WTC11 (cell line): ENCODE results near the gene WDR76. TPM values are rescaled to one million over a fixed set of nuclear protein-coding genes. Genes with fewer than 3 reads are reported as not detected.

Experiments
- ATAC-seq: fragments of 200-7000 bp; cut with Tn5 transposase; 2 replicates; pipeline ENCODE4 v1.10.0; 2021; ENCODE audit warnings: mild to moderate bottlenecking, moderate library complexity
- CTCF ChIA-PET: fragments of 300-600 bp; sonication (Branson Sonifier 250); formaldehyde crosslinking; loops from one replicate; lab custom pipeline; 2021; ENCODE audit warnings: antibody characterized with exemption; lab: Charles Lee
- POLR2A ChIA-PET: fragments of 350-600 bp; sonication (Branson Sonifier 250); formaldehyde crosslinking; loops from one replicate; lab custom pipeline; 2021; ENCODE audit warnings: antibody characterized with exemption; lab: Charles Lee
- DNase-seq: peaks from one replicate; pipeline ENCODE4 v3.0.0; 2021; ENCODE audit warnings: low spot score
- H3K27ac Mint-ChIP-seq: 2 replicates; pipeline ENCODE4 v1.8.0; 2021; ENCODE audit warnings: mixed read lengths
- H3K27me3 Mint-ChIP-seq: 2 replicates; pipeline ENCODE4 v1.8.0; 2021; ENCODE audit warnings: low read depth, mild to moderate bottlenecking, moderate library complexity, mixed read lengths
- H3K36me3 Mint-ChIP-seq: 2 replicates; pipeline ENCODE4 v1.8.0; 2021; ENCODE audit warnings: mixed read lengths
- H3K4me1 Mint-ChIP-seq: 2 replicates; pipeline ENCODE4 v1.8.0; 2022; ENCODE audit warnings: mixed read lengths
- H3K4me3 Mint-ChIP-seq: 2 replicates; pipeline ENCODE4 v1.8.0; 2021; ENCODE audit warnings: mild to moderate bottlenecking, moderate library complexity, mixed read lengths
- H3K9me3 Mint-ChIP-seq: 2 replicates; pipeline ENCODE4 v1.8.0; 2021; ENCODE audit warnings: mixed read lengths
- AR ChIP-seq: fragments of 250-450 bp; sonication (Bioruptor Pico); IDR thresholded peaks from 2 replicates; pipeline ENCODE4 v1.9.0; 2021; ENCODE audit warnings: mild to moderate bottlenecking
- ATF3 ChIP-seq: sonication (generic); formaldehyde crosslinking; conservative IDR thresholded peaks from 2 replicates; pipeline ENCODE4 v1.8.1; 2022; ENCODE audit warnings: mild to moderate bottlenecking, missing genetic modification reagents
- CDX4 ChIP-seq: fragments of 250-450 bp; sonication (Bioruptor Pico); IDR thresholded peaks from 2 replicates; pipeline ENCODE4 v1.9.0; 2021; ENCODE audit warnings: moderate library complexity, mild to moderate bottlenecking, inconsistent platforms, borderline replicate concordance
- E2F1 ChIP-seq: sonication (generic); formaldehyde crosslinking; IDR thresholded peaks from 2 replicates; pipeline ENCODE4 v1.8.0; 2022; ENCODE audit warnings: mild to moderate bottlenecking, missing genetic modification reagents
- E2F5 ChIP-seq: sonication (generic); formaldehyde crosslinking; IDR thresholded peaks from 2 replicates; pipeline ENCODE4 v1.8.1; 2022; ENCODE audit warnings: mild to moderate bottlenecking, moderate library complexity, missing genetic modification reagents
- MLX ChIP-seq: sonication (generic); formaldehyde crosslinking; IDR thresholded peaks from 2 replicates; pipeline ENCODE4 v1.8.1; 2023; ENCODE audit warnings: mild to moderate bottlenecking, missing genetic modification reagents, moderate library complexity
- PRRX2 ChIP-seq: fragments of 250-450 bp; sonication (Bioruptor Pico); IDR thresholded peaks from 2 replicates; pipeline ENCODE4 v1.8.0; 2021; ENCODE audit warnings: mild to moderate bottlenecking
- TP53 ChIP-seq: sonication (generic); formaldehyde crosslinking; IDR thresholded peaks from 2 replicates; pipeline ENCODE4 v1.8.1; 2023; ENCODE audit warnings: mild to moderate bottlenecking, missing genetic modification reagents
- USF1 ChIP-seq: sonication (generic); formaldehyde crosslinking; IDR thresholded peaks from 2 replicates; pipeline ENCODE4 v1.8.0; 2022; ENCODE audit warnings: mild to moderate bottlenecking, missing genetic modification reagents
- ZNF425 ChIP-seq: fragments of 250-450 bp; sonication (Bioruptor Pico); conservative IDR thresholded peaks from 2 replicates; pipeline ENCODE4 v1.9.0; 2021; ENCODE audit warnings: mild to moderate bottlenecking
- ZNF671 ChIP-seq: fragments of 250-450 bp; sonication (Bioruptor Pico); IDR thresholded peaks from 2 replicates; pipeline ENCODE4 v1.8.0; 2021; ENCODE audit warnings: mild to moderate bottlenecking
- microRNA-seq: library from miRNA; unstranded; fragments of <30 nt; microRNA quantifications from one replicate; pipeline ENCODE4 v1.2.0, GENCODE V29; 2022; ENCODE audit warnings: borderline number of aligned reads
- total RNA-seq: library from RNA; stranded (reverse); gene quantifications from 3 replicates; pipeline ENCODE4 v1.2.3, GENCODE V29; 2021

Gene WDR76
- total RNA-seq, 1 experiment from 2014 or later = 16.2 TPM

- TF ChIP-seq E2F1 (CRISPR knock-in tag) (no peak), PRRX2 (CRISPR knock-in tag) (no peak)
- TF ChIP-seq, all 79 proteins: peak for 0
These were observed 89.0 kb downstream of the WDR76 start (continued) for GRCh38 chr15:43915631-43916325.

GRCh38 chr15:43916326-43916660, 89.5 kb downstream of the WDR76 start:
- Mint-ChIP-seq H3K36me3 (peaks cover 18% of the 10 kb centered on the region), H3K27ac (no peak overlapping the region; the same call in 1 of the 2 replicates)
- no peak for TF ChIP-seq MLX
- TF ChIP-seq E2F5 (CRISPR knock-in tag) = no peak
- TF ChIP-seq USF1 (CRISPR knock-in tag) = no peak
- TF ChIP-seq CDX4 = no peak
- no peak for TF ChIP-seq ATF3 (CRISPR knock-in tag)
- TF ChIP-seq ZNF671 (CRISPR knock-in tag) = no peak
- no peak for TF ChIP-seq E2F1 (CRISPR knock-in tag)
- no peak for TF ChIP-seq AR (CRISPR knock-in tag)
- TF ChIP-seq TP53 = no peak
- TF ChIP-seq ZNF425 (CRISPR knock-in tag) = no peak
- TF ChIP-seq, all 79 proteins: peak for 0
- peaks cover 31% of the 10 kb centered on the region for H3K4me1 Mint-ChIP-seq
- H3K27me3 Mint-ChIP-seq = no peaks in the 10 kb centered on the region; the same call in 1 of the 2 replicates
- no peak for ATAC-seq
- DNase-seq = no peak
- ChIA-PET CTCF (interaction anchor here (1.0 to 1.1 kb wide), 3 partner anchors 11 to 13 kb away, joined by 3 to 4 read pairs (median 3); no protein-coding TSS in a partner anchor), POLR2A (no interaction called here)
- H3K4me3 Mint-ChIP-seq = no peak overlapping the region
- H3K9me3 Mint-ChIP-seq = no peaks in the 10 kb centered on the region

Small RNA genes lying within 50 kb of the gene (microRNA-seq; reads per million reads assigned to microRNA genes)
- gene MIR1282 = not detected

Other genes starting within 250 kb of the WDR76 start
- 34.4 to 41.7 TPM (median 41.3 TPM) in 3 replicates for gene PPIP5K1, start 236.8 kb upstream of the WDR76 start, total RNA-seq
- 35.4 to 41.5 TPM (median 37.3 TPM) in 3 replicates for gene CKMT1B, start 233.0 kb upstream of the WDR76 start, total RNA-seq
- 1.1 to 1.7 TPM (median 1.1 TPM) in 3 replicates for gene STRC, start 208.2 kb upstream of the WDR76 start, total RNA-seq
- 2.5 to 3.2 TPM (median 2.5 TPM) in 3 replicates for gene CATSPER2, start 178.2 kb upstream of the WDR76 start, total RNA-seq
- gene CKMT1A, start 133.1 kb upstream of the WDR76 start, total RNA-seq = 34.4 to 37.4 TPM (median 36.4 TPM) in 3 replicates
- gene PDIA3, start 80.6 kb upstream of the WDR76 start, total RNA-seq = 604 to 630 TPM (median 614 TPM) in 3 replicates
- 8.1 to 9.0 TPM (median 8.8 TPM) in 3 replicates for gene ELL3, start 50.0 kb upstream of the WDR76 start, total RNA-seq
- gene SERF2, start 34.7 kb upstream of the WDR76 start, total RNA-seq = 694 to 788 TPM (median 775 TPM) in 3 replicates
- 0.09 to 0.16 TPM in 2 of 3 replicates, not detected in the other for gene SERINC4, start 26.8 kb upstream of the WDR76 start, total RNA-seq
- gene HYPK, start 26.4 kb upstream of the WDR76 start, total RNA-seq = 17.3 to 22.0 TPM (median 19.9 TPM) in 3 replicates
- gene MFAP1, start 2.3 kb upstream of the WDR76 start, total RNA-seq = 32.4 to 36.0 TPM (median 34.6 TPM) in 3 replicates